ENCODE data around the gene TAX1BP3. TPM values are rescaled to one million over a fixed set of nuclear protein-coding genes. Genes with fewer than 3 reads are reported as not detected.

Gene TAX1BP3
- total and polyA plus RNA-seq, 2 of the 13 experiments (the other 11 are each of a cell fraction or from before 2014, with no cell fraction given): 16.7 to 45.1 TPM

GRCh38 chr17:3712811-3713463, 44.6 kb upstream of the TAX1BP3 start:
- in situ Hi-C loops (cut with HindIII; ENCODE audit: extremely low pct_ligation_motif_present, low pct_unique_long_range_greater_than_20kb): no loop called here
- H3K36me3 ChIP-seq (replicated peaks in 1 of 2; ENCODE audit: control insufficient read depth in 1 of 2, insufficient read depth in 2 of 2, low read length in 2 of 2): peaks cover 6 to 31% of the 10 kb centered on the region in 2 experiments; a peak in 4 of 5 replicates
- CTCF ChIA-PET (ENCODE audit: low intra/inter-chr PET ratio, low total read pairs): no interaction called here
- 77% methylated on average over 13 of the region's 13 CpGs for WGBS (ENCODE audit: low lambda C conversion rate)
- H3K9me3 ChIP-seq (ENCODE audit: low read length): no peaks in the 10 kb centered on the region
- ATAC-seq (no peak), FAIRE-seq (no peak), DNase-seq (ENCODE audit: low spot score) (no peak)
- H2AFZ ChIP-seq (ENCODE audit: low read length): no peak overlapping the region
- no TSS peak for BruUV-seq (replicated peaks)
- no peak overlapping the region for H3K9ac ChIP-seq (ENCODE audit: insufficient read depth, low read depth, low read length)
- POLR2A ChIA-PET: no interaction called here
- no peaks in the 10 kb centered on the region for H3K27me3 ChIP-seq (ENCODE audit: control insufficient read depth in 1 of 2, insufficient read depth in 2 of 2, low read length in 2 of 2)
- peaks cover under 1% of the 10 kb centered on the region; the same call in 1 of the 2 replicates for H3K4me1 ChIP-seq (ENCODE audit: insufficient read depth, low read length)
- intact Hi-C loops (cut with micrococcal nuclease; ENCODE audit: unreplicated experiment): no loop called here
- no peak overlapping the region for H3K4me2 ChIP-seq (ENCODE audit: low read depth, low read length)
- H3K4me3 ChIP-seq (replicated peaks in 1 of 3; ENCODE audit: insufficient read depth in 1 of 3, low read depth in 2 of 3, low read length in 3 of 3): no peak overlapping the region
- no peaks in the 10 kb centered on the region for H3K79me2 ChIP-seq (ENCODE audit: insufficient read depth, low read length)
- no peaks in the 10 kb centered on the region for H4K20me1 ChIP-seq (ENCODE audit: insufficient read depth, low read length)
- no peak overlapping the region for H3K27ac ChIP-seq (ENCODE audit: extremely low read length, insufficient read depth, low read length)
- TF ChIP-seq FUBP1 (CRISPR knock-in tag; IDR thresholded peaks at IDR 0.05; ENCODE audit: borderline replicate concordance) (no peak), RBAK (CRISPR knock-in tag; IDR thresholded peaks at IDR 0.05) (no peak), E2F1 (CRISPR knock-in tag; IDR thresholded peaks at IDR 0.05) (no peak), NKX3-1 (CRISPR knock-in tag; IDR thresholded peaks at IDR 0.05) (no peak), PRPF4 (IDR thresholded peaks at IDR 0.05; ENCODE audit: low read depth, low read length, poor library complexity, severe bottlenecking) (no peak), ZKSCAN5 (CRISPR knock-in tag; IDR thresholded peaks at IDR 0.05) (no peak), UBTF (CRISPR knock-in tag; IDR thresholded peaks at IDR 0.05) (no peak), THAP9 (CRISPR knock-in tag; IDR thresholded peaks at IDR 0.05; ENCODE audit: borderline replicate concordance) (no peak), ESRRA (CRISPR knock-in tag; IDR thresholded peaks at IDR 0.05; ENCODE audit: low read depth) (no peak), ZBTB7A (CRISPR knock-in tag; IDR thresholded peaks at IDR 0.05) (no peak), TIGD3 (CRISPR knock-in tag; IDR thresholded peaks at IDR 0.05; ENCODE audit: borderline replicate concordance) (no peak), RARA (CRISPR knock-in tag; IDR thresholded peaks at IDR 0.05) (no peak), NCOR1 (IDR thresholded peaks at IDR 0.05; ENCODE audit: borderline replicate concordance, low read length) (no peak), NBN (conservative IDR thresholded peaks at IDR 0.05) (no peak), SNAI1 (CRISPR knock-in tag; IDR thresholded peaks at IDR 0.05; ENCODE audit: borderline replicate concordance) (no peak)
